Transverse colon (tissue), 4 donors: ENCODE results near the gene NBAS.

Source experiments
- CTCF ChIP-seq, 5 experiments: fragments of 200-600 bp in 3 of 5; fragments of 450-650 bp in 2 of 5; sonication (generic) in 3 of 5; IDR thresholded peaks; 1 replicate in 2 of 5; 2 replicates in 3 of 5; pipeline ENCODE4 v1.5.1; 2016 to 2017; ENCODE audit warnings: antibody characterized with exemption in 5 of 5, inconsistent platforms in 3 of 5, mild to moderate bottlenecking in 2 of 5, moderate library complexity in 1 of 5
- EP300 ChIP-seq: sonication (generic); formaldehyde crosslinking; IDR thresholded peaks from one replicate; pipeline ENCODE4 v1.6.1; 2017; ENCODE audit warnings: antibody characterized with exemption, low read depth
- POLR2A ChIP-seq: fragments of 450-650 bp; IDR thresholded peaks from one replicate; pipeline ENCODE4 v1.6.1; 2016; ENCODE audit warnings: antibody characterized with exemption, mild to moderate bottlenecking, moderate library complexity
- POLR2AphosphoS5 ChIP-seq, 3 donors: sonication (generic); formaldehyde crosslinking; IDR thresholded peaks; one replicate each; pipeline ENCODE4 v1.6.1; 2016; ENCODE audit warnings: antibody characterized with exemption in 3 of 3

DNA sequence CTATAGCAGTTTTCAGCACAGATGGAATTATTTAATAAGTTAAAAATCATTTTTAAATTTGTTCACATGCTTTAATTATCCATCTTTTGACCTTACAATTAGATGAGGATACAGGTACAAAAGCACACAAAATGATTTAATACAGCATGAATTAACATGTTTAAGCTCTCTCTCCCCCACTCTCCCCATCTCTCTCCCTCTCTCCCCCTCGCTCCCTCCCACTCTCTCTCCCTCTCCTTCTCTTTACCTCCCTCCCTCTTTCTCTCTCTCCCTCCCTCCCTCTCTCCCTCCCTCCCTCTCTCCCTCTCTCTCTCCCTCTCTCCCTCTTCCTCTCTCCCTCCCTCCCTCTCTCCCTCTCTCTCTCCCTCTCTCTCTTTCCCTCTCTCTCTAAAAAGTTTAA, 7.6 kb downstream of the NBAS start:
- TF ChIP-seq CTCF (IDR thresholded peaks at IDR 0.05) (no peak), POLR2A (no peak), POLR2AphosphoS5 (IDR thresholded peaks at IDR 0.05) (no peak), EP300 (no peak)
